SKM-1 treated with dmso at 0.1 percent for 144 hours (cell line): ENCODE results near the gene PRADC1.
A peak's percentile ranks its signal among the peaks of the same experiment; 100 is the strongest.
"Not testable (repeated sequence)": the region's sequence is repeated elsewhere in the genome, so short reads cannot be mapped to it uniquely, and the experiment has no call there.

Experiments
- DNase-seq: peaks from one replicate; lab custom pipeline; 2025; ENCODE audit not compliant: unreplicated experiment; lab: John Stamatoyannopoulos, UW

PRADC1 gene

GRCh38 chr2:73233154-73233931 lies at the start of gene PRADC1:
Gene PRADC1, minus strand, starts transcription at chr2:73233239. Its CDS starts 79 bp downstream, at chr2:73233160.
- peak; percentile 99 for DNase-seq

GRCh38 chr2:73281244-73281643 lies 48.2 kb upstream of the PRADC1 start:
- no peak for DNase-seq

- no peak for DNase-seq
Observed at GRCh38 chr2:73279852-73280251, 46.8 kb upstream of the PRADC1 start.

- no peak for DNase-seq
Observed at GRCh38 chr2:73272270-73272669, 39.2 kb upstream of the PRADC1 start.

GRCh38 chr2:73269686-73270465 lies 36.8 kb upstream of the PRADC1 start:
- DNase-seq: no peak

GRCh38 chr2:73268830-73269685 lies 36.0 kb upstream of the PRADC1 start:
- DNase-seq: no peak

GRCh38 chr2:73268366-73268829 lies 35.4 kb upstream of the PRADC1 start:
- no peak for DNase-seq

- no peak for DNase-seq
Observed at GRCh38 chr2:73267008-73267407, 34.0 kb upstream of the PRADC1 start.

GRCh38 chr2:73266061-73266901 lies 33.2 kb upstream of the PRADC1 start:
- DNase-seq: no peak

GRCh38 chr2:73265298-73266060 lies 32.4 kb upstream of the PRADC1 start:
- DNase-seq: no peak

- DNase-seq: no peak
Observed at GRCh38 chr2:73264783-73265182, 31.7 kb upstream of the PRADC1 start.

- no peak for DNase-seq
Observed at GRCh38 chr2:73264332-73264606, 31.2 kb upstream of the PRADC1 start.

- DNase-seq: no peak
Observed at GRCh38 chr2:73263540-73264331, 30.7 kb upstream of the PRADC1 start.

- DNase-seq: not testable (repeated sequence)
Observed at GRCh38 chr2:73262691-73263429, 29.8 kb upstream of the PRADC1 start.

GRCh38 chr2:73262108-73262651 lies 29.1 kb upstream of the PRADC1 start:
- no peak for DNase-seq

- peak; percentile 41 for DNase-seq
Observed at GRCh38 chr2:73260338-73260984, 27.4 kb upstream of the PRADC1 start.

- no peak for DNase-seq
Observed at GRCh38 chr2:73259704-73260337, 26.8 kb upstream of the PRADC1 start.
